ENCODE data around the gene CDC25C.
"Not testable (repeated sequence)": the region's sequence is repeated elsewhere in the genome, so short reads cannot be mapped to it uniquely, and the experiment has no call there.

CDC25C gene

DNA sequence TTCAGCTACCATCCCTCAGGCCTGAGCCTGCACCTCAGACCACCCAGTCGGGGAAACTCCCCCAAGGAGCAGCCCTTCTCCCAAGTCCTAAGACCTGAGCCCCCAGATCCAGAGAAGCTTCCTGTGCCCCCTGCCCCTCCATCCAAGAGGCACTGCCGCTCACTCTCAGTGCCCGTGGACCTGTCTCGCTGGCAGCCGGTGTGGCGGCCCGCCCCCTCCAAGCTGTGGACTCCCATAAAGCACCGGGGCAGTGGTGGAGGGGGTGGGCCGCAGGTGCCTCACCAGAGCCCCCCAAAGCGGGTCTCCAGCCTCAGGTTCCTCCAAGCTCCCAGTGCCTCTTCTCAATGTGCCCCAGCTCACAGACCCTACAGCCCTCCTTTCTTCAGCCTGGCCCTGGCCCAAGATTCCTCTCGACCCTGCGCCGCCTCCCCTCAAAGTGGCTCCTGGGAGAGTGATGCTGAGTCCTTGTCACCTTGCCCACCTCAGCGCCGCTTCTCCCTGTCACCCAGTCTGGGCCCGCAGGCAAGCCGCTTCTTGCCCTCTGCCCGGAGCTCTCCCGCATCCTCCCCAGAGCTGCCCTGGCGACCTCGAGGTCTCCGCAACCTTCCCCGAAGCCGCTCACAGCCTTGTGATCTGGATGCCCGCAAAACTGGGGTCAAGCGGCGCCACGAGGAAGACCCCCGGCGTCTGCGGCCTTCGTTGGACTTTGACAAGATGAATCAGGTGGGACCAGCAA, 13.5 kb upstream of the CDC25C start:
- no peak for DNase-seq

DNA sequence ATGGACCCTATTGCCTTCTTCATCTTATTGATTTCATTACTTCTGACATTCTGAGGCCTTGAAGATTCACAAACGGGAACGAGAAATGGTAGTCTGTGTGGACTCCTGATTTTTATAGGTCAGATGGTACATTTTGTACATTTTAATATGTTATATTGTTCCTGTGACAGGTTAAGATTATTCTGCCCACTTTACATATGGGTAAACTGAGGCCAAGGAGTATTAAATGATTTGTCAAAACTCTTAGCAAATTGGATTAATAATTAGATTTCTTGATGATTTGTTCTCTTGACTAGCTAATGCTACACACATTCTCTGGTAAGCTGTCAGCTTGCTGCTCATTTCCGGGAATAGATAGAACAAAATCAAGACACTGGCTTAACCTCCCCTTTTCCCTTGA, 8.4 kb upstream of the CDC25C start:
- DNase-seq: no peak

DNA sequence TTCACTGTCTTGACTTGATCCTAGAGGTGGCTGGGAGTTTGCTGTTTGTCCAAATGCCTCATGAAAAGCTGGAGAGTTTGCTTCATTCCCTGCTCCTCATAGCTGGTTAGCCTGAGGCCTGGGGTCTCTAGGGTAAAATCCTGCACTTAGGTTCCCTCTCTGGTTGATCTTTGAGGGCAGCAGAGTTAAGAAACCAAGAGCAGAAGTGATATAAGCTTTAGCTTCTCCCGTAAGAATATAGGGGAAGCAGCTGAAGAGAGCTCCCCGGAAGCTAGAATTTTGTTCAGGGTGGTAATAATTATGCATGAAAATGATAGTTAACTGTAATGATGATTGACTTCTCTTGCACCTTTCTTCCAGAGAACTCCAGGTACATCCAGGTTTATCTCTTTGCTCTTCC, 7.9 kb upstream of the CDC25C start:
- DNase-seq: no peak

- no peak for DNase-seq
These were observed 7.5 kb upstream of the CDC25C start for GRCh38 chr5:138339091-138339456.

GRCh38 chr5:138338411-138339090, 6.9 kb upstream of the CDC25C start:
- no peak for DNase-seq

DNA sequence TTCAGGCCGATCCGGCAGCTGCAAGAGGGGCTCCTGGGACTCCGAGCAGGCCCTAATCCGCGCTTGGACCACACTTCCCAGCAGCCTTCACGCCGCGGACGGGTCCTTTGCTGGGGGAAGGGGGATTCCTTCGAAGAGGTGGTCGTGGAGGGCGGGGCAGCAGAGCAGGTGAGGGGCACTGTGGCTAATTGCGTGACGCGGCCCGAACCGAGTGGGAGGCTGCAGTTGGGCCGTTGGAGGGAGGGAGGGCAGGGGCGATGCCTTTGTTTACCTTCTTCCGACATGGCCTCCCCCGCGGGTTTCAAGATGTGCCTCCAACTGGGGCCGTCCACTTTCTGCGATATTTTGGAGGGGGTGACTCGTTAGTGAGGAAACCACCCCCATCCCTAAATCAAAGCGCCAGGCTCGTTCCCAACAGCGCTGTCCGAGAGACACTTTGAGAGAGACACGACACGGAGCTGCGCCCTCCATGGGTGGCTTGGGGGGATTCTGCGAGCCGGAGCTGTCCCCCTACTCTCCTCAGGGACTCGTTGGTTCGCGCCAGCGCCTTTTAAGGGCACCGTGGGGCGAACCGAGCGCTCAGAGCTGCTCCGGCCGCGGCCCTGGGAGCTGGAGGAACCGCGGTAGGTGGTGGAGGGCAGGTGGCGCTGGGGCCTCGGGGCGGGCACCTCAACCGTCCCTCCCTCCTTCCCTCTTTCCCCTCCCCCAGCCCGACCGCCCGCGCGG, 6.2 kb upstream of the CDC25C start, which contains the start of gene FAM53C:
Gene FAM53C (plus strand): TSS at position 582 of the 726 bp plus-strand sequence. CDS start 3,070 bp downstream, outside the sequence.
- peak; percentile 87 for DNase-seq

DNA sequence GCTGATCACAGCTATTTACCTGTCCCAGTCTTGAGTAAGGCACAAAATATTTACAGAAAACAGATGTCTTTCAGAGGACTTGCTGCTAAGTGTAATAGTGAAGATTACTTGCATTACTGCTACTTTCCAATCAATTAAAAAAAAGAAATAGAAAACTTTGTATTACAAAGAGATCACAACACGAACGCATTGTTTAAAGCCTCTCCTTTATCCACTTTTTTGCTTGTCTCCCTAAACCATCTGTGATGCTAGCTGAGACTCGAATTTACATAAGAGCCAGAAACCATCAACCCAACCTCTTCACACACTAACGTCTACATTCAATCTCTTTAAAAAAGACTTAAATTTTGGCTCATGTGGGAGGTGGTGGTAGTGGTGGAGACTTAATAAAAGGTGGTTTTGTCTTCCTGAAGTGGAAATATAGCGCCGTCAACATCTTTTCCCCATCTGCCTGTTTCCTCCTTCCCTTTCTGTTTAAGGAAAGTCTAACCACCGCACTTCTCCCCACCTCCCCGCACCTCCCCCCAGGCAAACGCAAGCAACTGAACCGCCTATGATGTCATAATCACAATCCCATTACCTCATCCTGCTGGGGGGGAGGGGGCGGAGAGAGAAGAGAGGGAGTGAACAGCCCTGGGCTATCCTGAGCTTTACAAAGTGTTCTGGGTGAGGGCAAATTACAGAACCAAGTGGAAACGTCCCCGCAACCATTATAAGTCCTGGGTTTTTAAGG, 5.5 kb upstream of the CDC25C start:
- no peak for DNase-seq

DNA sequence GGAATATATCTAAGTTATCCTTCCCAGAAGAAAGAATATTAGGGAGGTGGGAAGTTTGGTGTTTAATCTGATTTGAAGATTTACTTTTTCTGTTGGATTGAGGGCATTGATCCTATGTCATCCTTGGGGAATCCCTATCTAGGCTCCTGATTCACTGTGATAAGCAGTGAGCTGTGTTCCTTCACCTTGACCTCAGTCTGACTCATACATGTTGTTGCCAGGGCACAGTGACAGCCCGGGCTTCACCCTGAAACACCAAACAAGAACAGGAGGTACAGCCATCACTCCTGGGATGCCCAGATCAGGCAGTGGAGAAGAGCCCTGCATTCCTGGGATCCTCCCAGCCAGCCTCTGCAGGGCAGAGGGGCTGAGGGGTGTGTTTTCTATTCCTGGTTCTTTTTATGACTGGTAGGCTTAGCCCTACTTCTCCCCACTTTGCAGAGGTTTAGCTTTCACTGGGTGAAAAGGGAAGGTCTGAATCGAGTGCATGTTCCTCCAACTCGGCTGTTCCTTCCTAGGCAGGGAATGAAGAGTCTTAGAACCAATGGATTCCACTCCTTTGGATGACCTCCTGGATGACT, 3.4 kb upstream of the CDC25C start:
- no peak for DNase-seq

DNA sequence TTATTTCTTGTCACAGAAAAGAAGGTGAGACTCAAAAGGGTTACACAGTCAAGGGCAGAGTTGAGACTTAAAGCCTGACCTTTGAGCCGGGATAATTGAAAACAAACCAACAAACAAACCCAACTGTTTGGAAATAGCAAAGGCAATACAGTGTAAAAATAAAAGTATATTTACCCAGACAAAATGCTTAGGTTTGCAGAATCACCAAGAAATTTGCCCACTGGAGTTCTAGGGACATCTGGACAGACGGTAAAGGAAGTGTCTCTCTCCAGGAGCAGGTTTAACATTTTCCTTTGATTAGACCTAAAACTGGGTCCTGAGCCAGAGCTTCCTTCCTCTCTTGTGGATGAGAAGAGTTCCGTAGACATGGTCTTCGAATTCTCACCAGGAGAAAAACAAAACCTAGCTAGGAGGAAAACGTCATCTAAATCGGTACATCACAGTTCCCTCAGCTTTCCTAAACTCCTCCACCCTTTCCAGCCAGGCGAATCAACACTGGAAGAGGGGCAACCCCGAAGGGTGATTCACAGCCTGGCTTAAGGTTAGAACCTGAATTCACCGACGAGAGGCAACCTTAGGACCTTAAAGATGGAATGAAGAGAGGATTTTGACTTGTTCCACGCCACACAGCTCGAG, 673 bp downstream of the CDC25C start:
- DNase-seq: no peak

GRCh38 chr5:138318211-138318610, 13.4 kb downstream of the CDC25C start:
- not testable (repeated sequence) for DNase-seq

DNA sequence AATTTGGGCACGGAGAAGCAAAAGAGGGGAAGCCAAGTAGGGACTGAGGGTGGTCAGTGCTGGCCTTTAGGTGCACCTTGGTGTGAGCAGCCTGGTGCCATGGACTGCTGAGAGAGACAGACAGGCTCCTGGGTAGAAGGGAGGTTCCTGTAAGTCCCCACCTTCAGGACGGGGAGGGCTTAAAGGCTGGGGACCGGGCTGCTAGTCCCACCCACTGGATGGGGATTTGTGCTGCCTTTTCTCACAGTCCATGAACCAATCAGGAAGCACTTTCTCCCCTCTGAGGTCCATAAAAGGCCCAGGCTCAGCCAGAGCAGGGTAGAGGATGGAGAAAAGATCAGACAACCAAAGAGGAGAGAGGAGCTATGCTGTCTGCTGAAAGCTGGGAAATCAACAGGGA, 15.2 kb downstream of the CDC25C start:
- DNase-seq: no peak

DNA sequence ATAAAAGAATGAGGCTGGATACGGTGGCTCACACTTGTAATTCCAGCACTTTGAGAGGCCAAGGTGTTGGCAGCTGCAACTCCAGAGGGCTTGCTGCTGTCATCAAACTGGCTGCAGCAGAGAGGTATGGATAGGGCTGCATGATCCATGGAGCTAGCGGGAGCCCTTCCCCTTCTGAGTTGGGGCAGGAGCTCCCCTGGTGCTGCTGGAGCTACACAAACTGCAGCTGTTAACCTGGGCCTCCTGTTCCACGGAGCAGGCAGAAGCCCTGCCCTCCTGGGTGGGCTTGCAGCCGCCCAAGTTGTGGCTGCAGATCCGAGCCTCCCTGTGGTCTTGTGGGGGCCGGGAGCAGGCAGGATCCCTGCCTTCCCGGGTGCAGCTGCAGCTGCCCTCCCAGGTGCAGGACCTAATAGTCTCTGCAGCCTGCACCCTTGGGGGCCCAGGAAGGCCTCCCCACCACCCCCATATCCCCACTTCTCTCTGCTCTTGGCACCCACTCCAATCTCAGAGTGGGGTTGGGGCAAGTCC, 15.8 kb downstream of the CDC25C start:
- no peak for DNase-seq

GRCh38 chr5:138305797-138306196, 25.8 kb downstream of the CDC25C start:
- DNase-seq: no peak

GRCh38 chr5:138303372-138303771, 28.2 kb downstream of the CDC25C start:
- DNase-seq: no peak

DNA sequence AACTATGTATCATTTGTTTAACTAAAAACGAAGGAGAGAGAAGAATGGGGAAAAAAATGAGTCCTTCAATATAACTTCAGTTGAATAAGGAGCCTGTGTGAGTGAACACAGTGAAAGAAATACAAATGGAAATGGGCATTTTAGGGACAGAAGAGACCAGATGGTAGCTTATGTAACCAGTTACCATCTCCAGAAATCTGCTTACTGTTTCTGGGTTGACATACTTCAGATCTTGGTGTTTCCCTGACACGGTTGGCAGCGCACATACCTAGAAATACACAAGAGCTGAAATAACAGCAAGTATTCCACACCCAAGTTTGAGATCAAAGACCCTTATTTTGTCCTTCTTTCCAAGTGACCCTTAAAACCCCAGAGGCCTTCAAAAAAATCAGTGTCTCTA, 42.3 kb downstream of the CDC25C start:
- DNase-seq: no peak

GRCh38 chr5:138287246-138287645, 44.4 kb downstream of the CDC25C start:
- DNase-seq: no peak

GRCh38 chr5:138282920-138283742, 48.5 kb downstream of the CDC25C start:
- no peak for DNase-seq

- DNase-seq: no peak
These were observed 50.7 kb downstream of the CDC25C start for GRCh38 chr5:138280915-138281314.

DNA sequence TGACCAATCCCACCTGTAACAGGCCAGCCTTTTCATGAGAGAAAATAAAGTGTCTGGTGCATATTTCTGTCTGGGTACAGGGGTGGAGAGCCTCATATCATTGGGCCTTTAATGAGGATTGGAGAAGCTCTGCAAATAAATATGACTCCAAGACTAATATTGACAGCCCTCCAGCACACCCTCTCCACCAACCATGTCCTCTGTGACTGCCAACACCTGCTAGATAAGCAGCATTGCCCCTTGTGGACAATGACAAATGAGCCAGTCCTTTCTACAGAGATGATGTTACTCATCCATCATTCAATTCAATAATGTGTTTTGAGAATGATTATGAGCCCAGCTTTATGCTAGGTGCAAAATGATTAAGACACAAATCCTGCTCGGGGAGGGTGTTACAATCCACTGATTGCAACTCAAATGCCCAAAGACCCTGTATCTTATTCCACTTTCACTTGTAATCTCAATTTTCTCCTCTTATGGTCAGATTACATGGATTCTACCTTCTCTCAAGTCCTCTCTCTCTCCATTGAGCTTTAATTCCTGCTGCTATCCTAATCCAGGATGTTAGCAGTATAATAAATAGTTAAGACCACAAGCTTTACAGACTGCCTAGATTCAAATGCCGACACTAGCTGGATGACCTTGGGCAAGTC, 55.1 kb downstream of the CDC25C start:
- DNase-seq: no peak

- no peak for DNase-seq
These were observed 55.7 kb downstream of the CDC25C start for GRCh38 chr5:138275895-138276294.

- DNase-seq: no peak
These were observed 56.2 kb downstream of the CDC25C start for GRCh38 chr5:138275379-138275782.

Measured in activated effector memory CD4-positive, alpha-beta T cell treated with Interleukin-2 at 50 U/mL for 16 hours (primary cell).